C4-2B (cell line): Measurements from ENCODE around the gene IMPDH1.

Experiments
- ZFX ChIP-seq: fragments of 450-650 bp; IDR thresholded peaks from 2 replicates; pipeline ENCODE4 v1.6.1; 2017
- TF ChIP-seq, protein P1 (sequence below): fragments of 450-650 bp; conservative IDR thresholded peaks from 2 replicates; pipeline ENCODE4 v1.5.1; 2017; ENCODE audit warnings: mild to moderate bottlenecking

DNA sequence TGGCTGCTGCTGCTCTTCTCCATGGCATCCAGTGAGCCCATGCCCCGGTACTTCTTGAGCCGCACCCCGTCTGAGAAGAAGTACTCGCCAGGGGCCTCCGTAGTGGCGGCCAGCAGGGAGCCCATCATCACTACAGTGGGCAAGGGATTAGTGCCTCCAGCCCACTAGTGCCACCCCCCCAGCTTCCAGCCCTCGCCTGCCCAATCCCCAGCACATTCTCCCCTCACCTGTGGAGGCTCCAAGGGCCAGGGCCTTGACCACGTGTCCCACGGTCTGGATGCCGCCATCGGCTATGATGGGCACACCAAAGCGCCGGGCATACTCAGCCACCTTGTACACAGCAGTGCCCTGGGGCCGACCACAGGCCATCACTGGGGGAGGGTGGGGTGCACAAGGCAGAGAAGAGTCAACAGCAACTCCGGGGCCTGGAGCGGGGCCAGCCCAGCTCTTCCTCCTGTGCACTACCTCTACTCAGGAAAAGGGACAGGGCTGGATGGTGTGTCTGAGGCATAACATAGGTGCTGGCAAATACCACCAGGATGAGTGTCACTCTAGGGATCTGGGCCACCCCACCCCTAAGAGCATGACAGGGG is 14.8 kb downstream of the IMPDH1 start:
- TF ChIP-seq, protein P1, sequence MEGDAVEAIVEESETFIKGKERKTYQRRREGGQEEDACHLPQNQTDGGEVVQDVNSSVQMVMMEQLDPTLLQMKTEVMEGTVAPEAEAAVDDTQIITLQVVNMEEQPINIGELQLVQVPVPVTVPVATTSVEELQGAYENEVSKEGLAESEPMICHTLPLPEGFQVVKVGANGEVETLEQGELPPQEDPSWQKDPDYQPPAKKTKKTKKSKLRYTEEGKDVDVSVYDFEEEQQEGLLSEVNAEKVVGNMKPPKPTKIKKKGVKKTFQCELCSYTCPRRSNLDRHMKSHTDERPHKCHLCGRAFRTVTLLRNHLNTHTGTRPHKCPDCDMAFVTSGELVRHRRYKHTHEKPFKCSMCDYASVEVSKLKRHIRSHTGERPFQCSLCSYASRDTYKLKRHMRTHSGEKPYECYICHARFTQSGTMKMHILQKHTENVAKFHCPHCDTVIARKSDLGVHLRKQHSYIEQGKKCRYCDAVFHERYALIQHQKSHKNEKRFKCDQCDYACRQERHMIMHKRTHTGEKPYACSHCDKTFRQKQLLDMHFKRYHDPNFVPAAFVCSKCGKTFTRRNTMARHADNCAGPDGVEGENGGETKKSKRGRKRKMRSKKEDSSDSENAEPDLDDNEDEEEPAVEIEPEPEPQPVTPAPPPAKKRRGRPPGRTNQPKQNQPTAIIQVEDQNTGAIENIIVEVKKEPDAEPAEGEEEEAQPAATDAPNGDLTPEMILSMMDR, result no peak
- no peak for TF ChIP-seq ZFX
